Measurements from ENCODE around the gene PDK1.
"Not testable (repeated sequence)": the region's sequence is repeated elsewhere in the genome, so short reads cannot be mapped to it uniquely, and the experiment has no call there.

The PDK1 gene

GRCh38 chr2:172513935-172514586 is 41.8 kb upstream of the PDK1 start:
- peak; percentile 80 to 93 (median 86) for DNase-seq
- 76% methylated on average over 13 of the region's 15 CpGs for WGBS (ENCODE audit: insufficient coverage)
- Histone ChIP-seq H3K36me3 (ENCODE audit: control insufficient read depth in 4 of 4, insufficient read depth in 4 of 4, low read length in 3 of 4) (no peaks in the 10 kb centered on the region), H3K27me3 (replicated peaks in 2 of 5; ENCODE audit: control insufficient read depth in 4 of 5, insufficient read depth in 5 of 5, low read length in 4 of 5) (no peaks in the 10 kb centered on the region), H3K27ac (ENCODE audit: insufficient read depth in 1 of 2, low read depth in 1 of 2, low read length in 2 of 2, poor library complexity in 1 of 2, severe bottlenecking in 2 of 2) (peak overlapping the region in 1 of 2 experiments; percentile 39), H3K9me3 (ENCODE audit: control extremely low read depth in 1 of 5, control insufficient read depth in 4 of 5, insufficient read depth in 2 of 5, low read depth in 1 of 5, low read length in 4 of 5) (peaks cover 2 to 39% (median 21%) of the 10 kb centered on the region in 5 experiments), H3K4me1 (ENCODE audit: control extremely low read depth in 1 of 4, control insufficient read depth in 4 of 4, insufficient read depth in 4 of 4, low read length in 3 of 4) (peaks cover 3 to 29% (median 10%) of the 10 kb centered on the region in 4 experiments), H3K4me3 (ENCODE audit: control insufficient read depth in 1 of 7, extremely low read depth in 1 of 7, insufficient read depth in 4 of 7, low read depth in 2 of 7, low read length in 6 of 7) (peak overlapping the region in 2 of 7 experiments; percentile 8 to 31)
- ChIA-PET POLR2A (no interaction called here), CTCF (interaction anchor here (1.0 to 1.1 kb wide), 2 partner anchors 22 to 36 kb away, joined by 3 to 4 read pairs; no protein-coding TSS in a partner anchor)

- H3K36me3 ChIP-seq (ENCODE audit: control insufficient read depth in 4 of 4, insufficient read depth in 4 of 4, low read length in 3 of 4): no peaks in the 10 kb centered on the region
- peak in 2 of 3 donors; percentile 17 to 19 for DNase-seq
- no peak overlapping the region for H3K4me3 ChIP-seq (ENCODE audit: control insufficient read depth in 1 of 7, extremely low read depth in 1 of 7, insufficient read depth in 4 of 7, low read depth in 2 of 7, low read length in 6 of 7)
- H3K4me1 ChIP-seq (ENCODE audit: control extremely low read depth in 1 of 4, control insufficient read depth in 4 of 4, insufficient read depth in 4 of 4, low read length in 3 of 4): peaks cover 0 to 11% (median 5%) of the 10 kb centered on the region in 4 experiments
- H3K27ac ChIP-seq (ENCODE audit: insufficient read depth in 1 of 2, low read depth in 1 of 2, low read length in 2 of 2, poor library complexity in 1 of 2, severe bottlenecking in 2 of 2): no peak overlapping the region
- WGBS (ENCODE audit: insufficient coverage): 91% methylated on average over 1 of the region's 1 CpG
- ChIA-PET POLR2A (no interaction called here), CTCF (no interaction called here)
- H3K27me3 ChIP-seq (replicated peaks in 2 of 5; ENCODE audit: control insufficient read depth in 4 of 5, insufficient read depth in 5 of 5, low read length in 4 of 5): no peaks in the 10 kb centered on the region
- H3K9me3 ChIP-seq (ENCODE audit: control extremely low read depth in 1 of 5, control insufficient read depth in 4 of 5, insufficient read depth in 2 of 5, low read depth in 1 of 5, low read length in 4 of 5): peaks cover 2 to 54% (median 27%) of the 10 kb centered on the region in 5 experiments
These were observed 39.6 kb upstream of the PDK1 start for GRCh38 chr2:172516299-172516698.

GRCh38 chr2:172518995-172519394 is 36.9 kb upstream of the PDK1 start:
- no peak for DNase-seq
- H3K27me3 ChIP-seq (replicated peaks in 2 of 5; ENCODE audit: control insufficient read depth in 4 of 5, insufficient read depth in 5 of 5, low read length in 4 of 5): no peaks in the 10 kb centered on the region
- peaks cover 0 to 7% (median 2%) of the 10 kb centered on the region in 4 experiments for H3K4me1 ChIP-seq (ENCODE audit: control extremely low read depth in 1 of 4, control insufficient read depth in 4 of 4, insufficient read depth in 4 of 4, low read length in 3 of 4)
- peaks cover 0 to 33% (median 14%) of the 10 kb centered on the region in 5 experiments for H3K9me3 ChIP-seq (ENCODE audit: control extremely low read depth in 1 of 5, control insufficient read depth in 4 of 5, insufficient read depth in 2 of 5, low read depth in 1 of 5, low read length in 4 of 5)
- POLR2A ChIA-PET: no interaction called here
- H3K4me3 ChIP-seq (ENCODE audit: control insufficient read depth in 1 of 7, extremely low read depth in 1 of 7, insufficient read depth in 4 of 7, low read depth in 2 of 7, low read length in 6 of 7): no peak overlapping the region
- CTCF ChIA-PET: no interaction called here
- no peak overlapping the region for H3K27ac ChIP-seq (ENCODE audit: insufficient read depth in 1 of 2, low read depth in 1 of 2, low read length in 2 of 2, poor library complexity in 1 of 2, severe bottlenecking in 2 of 2)
- no peaks in the 10 kb centered on the region for H3K36me3 ChIP-seq (ENCODE audit: control insufficient read depth in 4 of 4, insufficient read depth in 4 of 4, low read length in 3 of 4)

GRCh38 chr2:172525601-172526000 is 30.3 kb upstream of the PDK1 start:
- Histone ChIP-seq H3K27ac (ENCODE audit: insufficient read depth in 1 of 2, low read depth in 1 of 2, low read length in 2 of 2, poor library complexity in 1 of 2, severe bottlenecking in 2 of 2) (no peak overlapping the region), H3K9me3 (ENCODE audit: control extremely low read depth in 1 of 5, control insufficient read depth in 4 of 5, insufficient read depth in 2 of 5, low read depth in 1 of 5, low read length in 4 of 5) (peaks cover 3 to 30% (median 22%) of the 10 kb centered on the region in 5 experiments), H3K4me1 (ENCODE audit: control extremely low read depth in 1 of 4, control insufficient read depth in 4 of 4, insufficient read depth in 4 of 4, low read length in 3 of 4) (no peaks in the 10 kb centered on the region), H3K36me3 (ENCODE audit: control insufficient read depth in 4 of 4, insufficient read depth in 4 of 4, low read length in 3 of 4) (peaks cover 0 to 6% (median 1%) of the 10 kb centered on the region in 4 experiments), H3K4me3 (ENCODE audit: control insufficient read depth in 1 of 7, extremely low read depth in 1 of 7, insufficient read depth in 4 of 7, low read depth in 2 of 7, low read length in 6 of 7) (no peak overlapping the region), H3K27me3 (replicated peaks in 2 of 5; ENCODE audit: control insufficient read depth in 4 of 5, insufficient read depth in 5 of 5, low read length in 4 of 5) (no peaks in the 10 kb centered on the region)
- ChIA-PET CTCF (no interaction called here), POLR2A (no interaction called here)
- DNase-seq: peak in 2 of 3 donors; percentile 25 to 30
- WGBS (ENCODE audit: insufficient coverage): 100% methylated on average over 4 of the region's 4 CpGs

- Histone ChIP-seq H3K4me1 (ENCODE audit: control extremely low read depth in 1 of 4, control insufficient read depth in 4 of 4, insufficient read depth in 4 of 4, low read length in 3 of 4) (no peaks in the 10 kb centered on the region), H3K36me3 (ENCODE audit: control insufficient read depth in 4 of 4, insufficient read depth in 4 of 4, low read length in 3 of 4) (peaks cover 0 to 9% (median 1%) of the 10 kb centered on the region in 4 experiments), H3K4me3 (ENCODE audit: control insufficient read depth in 1 of 7, extremely low read depth in 1 of 7, insufficient read depth in 4 of 7, low read depth in 2 of 7, low read length in 6 of 7) (no peak overlapping the region), H3K9me3 (ENCODE audit: control extremely low read depth in 1 of 5, control insufficient read depth in 4 of 5, insufficient read depth in 2 of 5, low read depth in 1 of 5, low read length in 4 of 5) (peaks cover 3 to 49% (median 38%) of the 10 kb centered on the region in 5 experiments), H3K27me3 (replicated peaks in 2 of 5; ENCODE audit: control insufficient read depth in 4 of 5, insufficient read depth in 5 of 5, low read length in 4 of 5) (no peaks in the 10 kb centered on the region), H3K27ac (ENCODE audit: insufficient read depth in 1 of 2, low read depth in 1 of 2, low read length in 2 of 2, poor library complexity in 1 of 2, severe bottlenecking in 2 of 2) (no peak overlapping the region)
- ChIA-PET POLR2A (no interaction called here), CTCF (no interaction called here)
- 100% methylated on average over 1 of the region's 2 CpGs for WGBS (ENCODE audit: insufficient coverage)
- no peak for DNase-seq
These were observed 24.6 kb upstream of the PDK1 start for GRCh38 chr2:172531309-172531708.

GRCh38 chr2:172532461-172532860 is 23.4 kb upstream of the PDK1 start:
- DNase-seq; H3K4me1 ChIP-seq (ENCODE audit: control extremely low read depth in 1 of 4, control insufficient read depth in 4 of 4, insufficient read depth in 4 of 4, low read length in 3 of 4); H3K27ac ChIP-seq (ENCODE audit: insufficient read depth in 1 of 2, low read depth in 1 of 2, low read length in 2 of 2, poor library complexity in 1 of 2, severe bottlenecking in 2 of 2); H3K4me3 ChIP-seq (ENCODE audit: control insufficient read depth in 1 of 7, extremely low read depth in 1 of 7, insufficient read depth in 4 of 7, low read depth in 2 of 7, low read length in 6 of 7); H3K36me3 ChIP-seq (ENCODE audit: control insufficient read depth in 4 of 4, insufficient read depth in 4 of 4, low read length in 3 of 4); H3K27me3 ChIP-seq (replicated peaks in 2 of 5; ENCODE audit: control insufficient read depth in 4 of 5, insufficient read depth in 5 of 5, low read length in 4 of 5); CTCF ChIA-PET: not testable (repeated sequence)
- POLR2A ChIA-PET: interaction anchor here (0.7 kb wide), 1 partner anchor 826 kb away, joined by 3 read pairs; no protein-coding TSS in a partner anchor
- WGBS (ENCODE audit: insufficient coverage): no CpG with 5 or more reads among the region's 2 CpGs
- H3K9me3 ChIP-seq (ENCODE audit: control extremely low read depth in 1 of 5, control insufficient read depth in 4 of 5, insufficient read depth in 2 of 5, low read depth in 1 of 5, low read length in 4 of 5): peaks cover 3 to 47% (median 37%) of the 10 kb centered on the region in 5 experiments

GRCh38 chr2:172533687-172534086 is 22.2 kb upstream of the PDK1 start:
- H3K9me3 ChIP-seq (ENCODE audit: control extremely low read depth in 1 of 5, control insufficient read depth in 4 of 5, insufficient read depth in 2 of 5, low read depth in 1 of 5, low read length in 4 of 5): peaks cover 3 to 47% (median 37%) of the 10 kb centered on the region in 5 experiments
- H3K27me3 ChIP-seq (replicated peaks in 2 of 5; ENCODE audit: control insufficient read depth in 4 of 5, insufficient read depth in 5 of 5, low read length in 4 of 5): no peaks in the 10 kb centered on the region
- POLR2A ChIA-PET: no interaction called here
- no peaks in the 10 kb centered on the region for H3K4me1 ChIP-seq (ENCODE audit: control extremely low read depth in 1 of 4, control insufficient read depth in 4 of 4, insufficient read depth in 4 of 4, low read length in 3 of 4)
- WGBS (ENCODE audit: insufficient coverage): 100% methylated on average over 1 of the region's 1 CpG
- CTCF ChIA-PET: no interaction called here
- H3K27ac ChIP-seq (ENCODE audit: insufficient read depth in 1 of 2, low read depth in 1 of 2, low read length in 2 of 2, poor library complexity in 1 of 2, severe bottlenecking in 2 of 2): no peak overlapping the region
- no peak for DNase-seq
- no peak overlapping the region for H3K4me3 ChIP-seq (ENCODE audit: control insufficient read depth in 1 of 7, extremely low read depth in 1 of 7, insufficient read depth in 4 of 7, low read depth in 2 of 7, low read length in 6 of 7)
- peaks cover 0 to 9% (median 1%) of the 10 kb centered on the region in 4 experiments for H3K36me3 ChIP-seq (ENCODE audit: control insufficient read depth in 4 of 4, insufficient read depth in 4 of 4, low read length in 3 of 4)
